CD4-positive, CD25-positive, alpha-beta regulatory T cell (primary cell): Measurements from ENCODE around the gene ISCU. TPM values are rescaled to one million over a fixed set of nuclear protein-coding genes. Genes with fewer than 3 reads are reported as not detected.
A peak's percentile ranks its signal among the peaks of the same experiment; 100 is the strongest.

Source experiments
- ATAC-seq, 2 donors: fragments of 150-1000 bp; cut with Tn5 transposase; one replicate each; pipeline ENCODE4 v1.10.0; 2021; ENCODE audit warnings: low read depth in 2 of 2, moderate number of reproducible peaks in 2 of 2, moderate library complexity in 1 of 2
- DNase-seq, 3 donors: peaks; one replicate each; pipeline versions ENCODE4 v3.0.0 to v3.0.0-alpha.2; 2012 to 2022; ENCODE audit warnings: mixed read lengths in 1 of 3
- H3K27ac ChIP-seq: one replicate; pipeline ENCODE4 v1.7.0; 2013; ENCODE audit warnings: mild to moderate bottlenecking, low read length; ENCODE audit not compliant: insufficient read depth, poor library complexity, severe bottlenecking
- H3K27me3 ChIP-seq: one replicate; pipeline ENCODE4 v1.7.0; 2013; ENCODE audit warnings: low read length; ENCODE audit not compliant: control insufficient read depth, insufficient read depth
- H3K36me3 ChIP-seq: one replicate; pipeline ENCODE4 v1.7.0; 2013; ENCODE audit warnings: mild to moderate bottlenecking, low read length, moderate library complexity; ENCODE audit not compliant: control insufficient read depth, insufficient read depth
- H3K4me1 ChIP-seq: 2 replicates; pipeline ENCODE4 v1.7.0; 2013; ENCODE audit warnings: mild to moderate bottlenecking, low read length; ENCODE audit not compliant: insufficient read depth, control insufficient read depth, poor library complexity, severe bottlenecking
- H3K4me3 ChIP-seq: one replicate; pipeline ENCODE4 v1.7.0; 2013; ENCODE audit warnings: low read depth, mild to moderate bottlenecking, low read length, moderate library complexity
- H3K9me3 ChIP-seq, 2 experiments: 1 replicate in 1 of 2; 2 replicates in 1 of 2; pipeline ENCODE4 v1.7.0; 2013; ENCODE audit warnings: low read length in 2 of 2, mild to moderate bottlenecking in 1 of 2, moderate library complexity in 1 of 2; ENCODE audit not compliant: control insufficient read depth in 2 of 2
- H3K27ac Mint-ChIP-seq, 3 donors: one replicate each; pipeline ENCODE4 v1.8.0; 2020 to 2022; ENCODE audit warnings: mild to moderate bottlenecking in 3 of 3, mixed read lengths in 3 of 3, moderate library complexity in 2 of 3
- H3K27me3 Mint-ChIP-seq: one replicate; pipeline ENCODE4 v1.8.0; 2022; ENCODE audit warnings: mild to moderate bottlenecking, mixed read lengths
- H3K36me3 Mint-ChIP-seq: one replicate; pipeline ENCODE4 v1.8.0; 2020; ENCODE audit warnings: mixed read lengths
- H3K4me1 Mint-ChIP-seq, 4 donors: one replicate each; pipeline ENCODE4 v1.8.0; 2020 to 2022; ENCODE audit warnings: mixed read lengths in 4 of 4, mild to moderate bottlenecking in 1 of 4
- H3K4me3 Mint-ChIP-seq, 4 donors: one replicate each; pipeline ENCODE4 v1.8.0; 2020 to 2022; ENCODE audit warnings: mild to moderate bottlenecking in 4 of 4, mixed read lengths in 4 of 4, moderate library complexity in 3 of 4
- H3K9me3 Mint-ChIP-seq, 7 donors: one replicate each; pipeline ENCODE4 v1.8.0; 2020 to 2022; ENCODE audit warnings: mixed read lengths in 7 of 7, mild to moderate bottlenecking in 3 of 7, moderate library complexity in 2 of 7
- polyA plus RNA-seq, 4 donors: library from polyadenylated mRNA; unstranded; fragments of 300-500 nt; fragmentation: Illumina TruSeq; gene quantifications; one replicate each; pipeline ENCODE4 v1.2.3, GENCODE V29; 2021
- total RNA-seq: library from RNA; stranded (reverse); gene quantifications from one replicate; pipeline ENCODE4 v1.2.3, GENCODE V29; 2022

Gene ISCU
- total and polyA plus RNA-seq, 5 donors from 2014 or later = 173 to 295 (median 259) TPM

GRCh38 chr12:108530161-108530560 is 32.2 kb upstream of the ISCU start:
- Histone ChIP-seq H3K9me3 (no peaks in the 10 kb centered on the region), H3K27ac (no peak overlapping the region), H3K27me3 (no peaks in the 10 kb centered on the region), H3K4me3 (no peak overlapping the region), H3K36me3 (peaks cover 97% of the 10 kb centered on the region), H3K4me1 (no peaks in the 10 kb centered on the region)
- Mint-ChIP-seq H3K9me3 (no peaks in the 10 kb centered on the region), H3K4me3 (no peak overlapping the region), H3K4me1 (peaks cover 0 to 10% (median 3%) of the 10 kb centered on the region in 4 donors), H3K27me3 (no peaks in the 10 kb centered on the region), H3K27ac (peak overlapping the region in 1 of 3 donors; percentile 4), H3K36me3 (peaks cover 42% of the 10 kb centered on the region)
- DNase-seq = no peak
- ATAC-seq = no peak

GRCh38 chr12:108531929-108532848 is 30.2 kb upstream of the ISCU start:
- no peak overlapping the region for H3K4me3 ChIP-seq
- peaks cover 0 to 9% (median 3%) of the 10 kb centered on the region in 4 donors for H3K4me1 Mint-ChIP-seq
- H3K27ac Mint-ChIP-seq = no peak overlapping the region
- peaks cover 97% of the 10 kb centered on the region for H3K36me3 ChIP-seq
- no peak for DNase-seq
- H3K4me3 Mint-ChIP-seq = no peak overlapping the region
- H3K9me3 ChIP-seq = no peaks in the 10 kb centered on the region
- H3K36me3 Mint-ChIP-seq = peaks cover 46% of the 10 kb centered on the region
- H3K27me3 ChIP-seq = no peaks in the 10 kb centered on the region
- ATAC-seq = no peak
- H3K9me3 Mint-ChIP-seq = no peaks in the 10 kb centered on the region
- H3K4me1 ChIP-seq = no peaks in the 10 kb centered on the region
- H3K27ac ChIP-seq = no peak overlapping the region
- no peaks in the 10 kb centered on the region for H3K27me3 Mint-ChIP-seq

GRCh38 chr12:108538146-108538545 is 24.2 kb upstream of the ISCU start:
- Mint-ChIP-seq H3K27me3 (no peaks in the 10 kb centered on the region), H3K4me1 (peaks cover 5 to 12% (median 11%) of the 10 kb centered on the region in 4 donors), H3K27ac (no peak overlapping the region), H3K4me3 (no peak overlapping the region), H3K36me3 (peaks cover 50% of the 10 kb centered on the region), H3K9me3 (no peaks in the 10 kb centered on the region)
- ATAC-seq = no peak
- H3K27me3 ChIP-seq = no peaks in the 10 kb centered on the region
- peaks cover 82% of the 10 kb centered on the region for H3K36me3 ChIP-seq
- no peaks in the 10 kb centered on the region for H3K9me3 ChIP-seq
- H3K4me3 ChIP-seq = no peak overlapping the region
- H3K4me1 ChIP-seq = no peaks in the 10 kb centered on the region
- H3K27ac ChIP-seq = no peak overlapping the region
- DNase-seq = no peak

- no peaks in the 10 kb centered on the region for H3K27me3 Mint-ChIP-seq
- Histone ChIP-seq H3K27ac (no peak overlapping the region), H3K4me3 (no peak overlapping the region), H3K4me1 (no peaks in the 10 kb centered on the region), H3K9me3 (no peaks in the 10 kb centered on the region), H3K36me3 (peaks cover 82% of the 10 kb centered on the region), H3K27me3 (no peaks in the 10 kb centered on the region)
- no peak for DNase-seq
- peaks cover 5 to 12% (median 11%) of the 10 kb centered on the region in 4 donors for H3K4me1 Mint-ChIP-seq
- peaks cover 56% of the 10 kb centered on the region for H3K36me3 Mint-ChIP-seq
- H3K4me3 Mint-ChIP-seq = no peak overlapping the region
- no peak overlapping the region for H3K27ac Mint-ChIP-seq
- ATAC-seq = no peak
- no peaks in the 10 kb centered on the region for H3K9me3 Mint-ChIP-seq
Observed at GRCh38 chr12:108538616-108539195, 23.7 kb upstream of the ISCU start.

- no peak overlapping the region for H3K4me3 Mint-ChIP-seq
- Histone ChIP-seq H3K27me3 (no peaks in the 10 kb centered on the region), H3K4me3 (no peak overlapping the region), H3K27ac (no peak overlapping the region), H3K36me3 (peaks cover 83% of the 10 kb centered on the region), H3K4me1 (no peaks in the 10 kb centered on the region), H3K9me3 (no peaks in the 10 kb centered on the region)
- peaks cover 5 to 17% (median 15%) of the 10 kb centered on the region in 4 donors for H3K4me1 Mint-ChIP-seq
- peak overlapping the region in 1 of 3 donors; percentile 27 for H3K27ac Mint-ChIP-seq
- H3K9me3 Mint-ChIP-seq = no peaks in the 10 kb centered on the region
- H3K27me3 Mint-ChIP-seq = no peaks in the 10 kb centered on the region
- DNase-seq (no peak), ATAC-seq (no peak)
- peaks cover 45% of the 10 kb centered on the region for H3K36me3 Mint-ChIP-seq
Observed at GRCh38 chr12:108542320-108542719, 20.1 kb upstream of the ISCU start.

GRCh38 chr12:108543652-108544051 is 18.7 kb upstream of the ISCU start:
- ATAC-seq = no peak
- Histone ChIP-seq H3K36me3 (peaks cover 82% of the 10 kb centered on the region), H3K27me3 (no peaks in the 10 kb centered on the region), H3K4me1 (no peaks in the 10 kb centered on the region), H3K27ac (no peak overlapping the region), H3K4me3 (no peak overlapping the region), H3K9me3 (no peaks in the 10 kb centered on the region)
- DNase-seq = no peak
- no peak overlapping the region for H3K4me3 Mint-ChIP-seq
- peak overlapping the region in 1 of 3 donors; percentile 39 for H3K27ac Mint-ChIP-seq
- H3K36me3 Mint-ChIP-seq = peaks cover 45% of the 10 kb centered on the region
- H3K27me3 Mint-ChIP-seq = no peaks in the 10 kb centered on the region
- no peaks in the 10 kb centered on the region for H3K9me3 Mint-ChIP-seq
- H3K4me1 Mint-ChIP-seq = peaks cover 5 to 24% (median 18%) of the 10 kb centered on the region in 4 donors

GRCh38 chr12:108547686-108548085 is 14.7 kb upstream of the ISCU start:
- peak overlapping the region; percentile 1 for H3K27ac ChIP-seq
- peaks cover 62% of the 10 kb centered on the region for H3K36me3 ChIP-seq
- H3K4me1 ChIP-seq = peaks cover 5% of the 10 kb centered on the region
- ATAC-seq (no peak), DNase-seq (no peak)
- H3K27me3 ChIP-seq = no peaks in the 10 kb centered on the region
- Mint-ChIP-seq H3K27me3 (no peaks in the 10 kb centered on the region), H3K9me3 (no peaks in the 10 kb centered on the region), H3K4me3 (no peak overlapping the region), H3K27ac (no peak overlapping the region), H3K36me3 (peaks cover 41% of the 10 kb centered on the region), H3K4me1 (peaks cover 7 to 44% (median 42%) of the 10 kb centered on the region in 4 donors)
- H3K4me3 ChIP-seq = no peak overlapping the region
- no peaks in the 10 kb centered on the region for H3K9me3 ChIP-seq
